Measurements from ENCODE around the gene IDI1. TPM values are rescaled to one million over a fixed set of nuclear protein-coding genes. Genes with fewer than 3 reads are reported as not detected.

The IDI1 gene
- total RNA-seq, 1 experiment from 2014 or later: 44.7 TPM

DNA sequence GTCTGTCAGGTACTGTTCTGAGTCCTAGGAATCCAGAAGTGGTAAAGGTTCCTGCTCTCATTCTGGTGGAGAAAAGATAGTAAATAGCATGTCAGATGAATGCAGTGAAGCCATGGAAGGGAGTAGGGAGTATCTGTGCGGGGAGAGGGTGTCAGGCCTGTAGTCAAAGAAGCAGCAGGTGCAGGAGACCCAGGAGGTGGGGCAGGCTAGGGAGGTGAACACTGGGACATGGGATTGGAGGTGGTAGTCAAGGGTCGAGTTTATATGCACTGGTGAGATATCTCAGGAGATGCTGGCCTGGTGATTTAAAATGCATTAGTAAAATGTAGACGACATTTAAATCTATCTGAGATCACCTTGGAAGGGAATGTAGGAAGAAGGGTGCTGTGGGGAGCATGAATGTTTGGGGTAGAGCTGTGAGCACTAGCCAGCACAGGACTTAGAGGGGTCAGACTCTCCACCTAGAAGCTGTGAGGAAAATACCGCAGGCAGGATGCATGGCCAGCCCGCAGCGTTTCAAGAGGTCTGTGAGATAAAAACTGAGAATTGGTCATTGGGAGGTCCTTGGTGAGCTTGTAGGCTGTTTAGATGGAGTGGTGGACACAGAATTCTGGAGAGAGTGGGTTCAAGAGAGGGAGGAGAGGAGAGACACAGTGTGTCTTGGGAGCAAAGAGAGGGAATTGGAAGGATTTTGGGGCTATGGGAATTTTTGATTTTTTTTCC, 53.9 kb downstream of the IDI1 start:
- no peak overlapping the region for H2AK5ac ChIP-seq (ENCODE audit: insufficient read length, low read length)
- H2BK5ac ChIP-seq (ENCODE audit: insufficient read length, low read length): no peak overlapping the region
- no peaks in the 10 kb centered on the region for H3K23me2 ChIP-seq (ENCODE audit: insufficient read length, low read depth, low read length, poor library complexity, severe bottlenecking)
- H4K20me1 ChIP-seq (ENCODE audit: control insufficient read depth, insufficient read depth, insufficient read length): peaks cover 2% of the 10 kb centered on the region
- Mint-ChIP-seq H3K4me3 (no peak overlapping the region; a peak in 1 of 5 replicates), H3K36me3 (ENCODE audit: insufficient read depth in 1 of 3, low read depth in 3 of 3) (peaks cover 75 to 91% (median 87%) of the 10 kb centered on the region in 3 experiments), H3K4me1 (peaks cover 1 to 5% of the 10 kb centered on the region in 2 experiments), H3K27me3 (ENCODE audit: low read depth) (no peaks in the 10 kb centered on the region), H3K27ac (peak overlapping the region in 2 of 3 experiments; percentile 29 to 59; a peak in 2 of 7 replicates), H3K9me3 (no peaks in the 10 kb centered on the region)
- H4K91ac ChIP-seq (ENCODE audit: insufficient read length, low read depth, low read length): no peak overlapping the region
- no peak overlapping the region for H3K23ac ChIP-seq (ENCODE audit: insufficient read length, low read depth, low read length)
- H3K18ac ChIP-seq (ENCODE audit: insufficient read length, low read depth, low read length): no peak overlapping the region
- H3K27ac ChIP-seq (ENCODE audit: insufficient read length, low read depth, low read length): no peak overlapping the region
- TF ChIP-seq CTCF (conservative IDR thresholded peaks at IDR 0.05): no peak
- no peak overlapping the region for H4K8ac ChIP-seq (replicated peaks; ENCODE audit: insufficient read length, low read depth, low read length)
- H2BK12ac ChIP-seq (ENCODE audit: insufficient read length, low read depth, low read length): no peak overlapping the region
- H3K27me3 ChIP-seq (ENCODE audit: insufficient read depth, low read length): no peaks in the 10 kb centered on the region
- peaks cover 20% of the 10 kb centered on the region for H3K79me1 ChIP-seq (ENCODE audit: insufficient read depth, low read depth, low read length, poor library complexity, severe bottlenecking)
- H3K4me1 ChIP-seq (ENCODE audit: insufficient read depth, low read length): no peaks in the 10 kb centered on the region
- no peak overlapping the region for H3K4ac ChIP-seq (ENCODE audit: low read depth, low read length)
- H2BK15ac ChIP-seq (ENCODE audit: low read depth, low read length): no peak overlapping the region
- no peak overlapping the region for H2AFZ ChIP-seq (ENCODE audit: low read length)
- H3K9me3 ChIP-seq (ENCODE audit: control insufficient read depth, low read depth, low read length): no peaks in the 10 kb centered on the region
- no peak overlapping the region for H3T11ph ChIP-seq (ENCODE audit: low read length)
- H3K9ac ChIP-seq (ENCODE audit: extremely low read depth, insufficient read length, low read length): no peak overlapping the region
- H2BK120ac ChIP-seq (ENCODE audit: low read depth, low read length, poor library complexity, severe bottlenecking): no peak overlapping the region
- no peak overlapping the region for H3K4me2 ChIP-seq (ENCODE audit: insufficient read depth, insufficient read length, low read length)
- no peak overlapping the region for H3K56ac ChIP-seq (ENCODE audit: insufficient read length, low read depth, low read length)
- no peak overlapping the region for H2BK20ac ChIP-seq (ENCODE audit: low read depth, low read length, poor library complexity, severe bottlenecking)
- WGBS (ENCODE audit: extremely low coverage, insufficient read length, low lambda C conversion rate): no CpG with 5 or more reads among the region's 6 CpGs
- no peak for DNase-seq
- no peak overlapping the region for H3K14ac ChIP-seq (ENCODE audit: insufficient read depth, low read length)
- H3K79me2 ChIP-seq (ENCODE audit: insufficient read depth, low read length): peaks cover 16% of the 10 kb centered on the region; the same call in 1 of the 2 replicates
- no peak overlapping the region for H4K5ac ChIP-seq (ENCODE audit: insufficient read length, low read depth, low read length)

Data from H9 (cell line).